ENCODE results near the gene LIMS2. TPM values are rescaled to one million over a fixed set of nuclear protein-coding genes. Genes with fewer than 3 reads are reported as not detected.

The LIMS2 gene
- total and polyA plus RNA-seq, 2 experiments from 2014 or later, result 1.6 to 3.5 TPM

DNA sequence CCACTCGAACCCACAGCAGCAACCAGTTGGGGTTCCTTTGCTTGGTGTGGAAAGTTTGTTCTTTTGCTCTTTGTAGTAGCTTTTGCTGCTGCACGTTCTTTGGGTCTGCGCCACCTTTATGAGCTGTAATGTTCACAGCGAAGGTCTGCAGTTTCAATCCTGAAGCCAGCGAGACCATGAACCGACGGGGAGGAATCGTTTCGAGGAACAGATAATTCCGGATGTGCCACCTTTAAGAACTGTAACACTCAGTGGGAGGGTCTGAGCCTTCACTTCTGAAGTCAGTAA lies 15.1 kb downstream of the LIMS2 start:
- TF ChIP-seq EZH2 (IDR thresholded peaks at IDR 0.05; ENCODE audit: low read depth, unreplicated experiment) (no peak), JUNB (IDR thresholded peaks at IDR 0.05; ENCODE audit: unreplicated experiment) (no peak), ZNF331 (CRISPR knock-in tag; IDR thresholded peaks at IDR 0.05; ENCODE audit: low read depth) (no peak), CTCF (conservative IDR thresholded peaks at IDR 0.05; ENCODE audit: low read depth in 2 of 2) (no peak), STAT1 (IDR thresholded peaks at IDR 0.05; ENCODE audit: unreplicated experiment) (no peak), ZNF114 (CRISPR knock-in tag; IDR thresholded peaks at IDR 0.05) (no peak), ZNF462 (CRISPR knock-in tag; IDR thresholded peaks at IDR 0.05) (no peak), NANOG (IDR thresholded peaks at IDR 0.05; ENCODE audit: borderline replicate concordance) (no peak), POLR2AphosphoS5 (IDR thresholded peaks at IDR 0.05; ENCODE audit: low read depth) (no peak), EZH2phosphoT487 (IDR thresholded peaks at IDR 0.05; ENCODE audit: unreplicated experiment) (no peak), ETS1 (IDR thresholded peaks at IDR 0.05) (no peak)
- TF ChIP-seq, protein P1, sequence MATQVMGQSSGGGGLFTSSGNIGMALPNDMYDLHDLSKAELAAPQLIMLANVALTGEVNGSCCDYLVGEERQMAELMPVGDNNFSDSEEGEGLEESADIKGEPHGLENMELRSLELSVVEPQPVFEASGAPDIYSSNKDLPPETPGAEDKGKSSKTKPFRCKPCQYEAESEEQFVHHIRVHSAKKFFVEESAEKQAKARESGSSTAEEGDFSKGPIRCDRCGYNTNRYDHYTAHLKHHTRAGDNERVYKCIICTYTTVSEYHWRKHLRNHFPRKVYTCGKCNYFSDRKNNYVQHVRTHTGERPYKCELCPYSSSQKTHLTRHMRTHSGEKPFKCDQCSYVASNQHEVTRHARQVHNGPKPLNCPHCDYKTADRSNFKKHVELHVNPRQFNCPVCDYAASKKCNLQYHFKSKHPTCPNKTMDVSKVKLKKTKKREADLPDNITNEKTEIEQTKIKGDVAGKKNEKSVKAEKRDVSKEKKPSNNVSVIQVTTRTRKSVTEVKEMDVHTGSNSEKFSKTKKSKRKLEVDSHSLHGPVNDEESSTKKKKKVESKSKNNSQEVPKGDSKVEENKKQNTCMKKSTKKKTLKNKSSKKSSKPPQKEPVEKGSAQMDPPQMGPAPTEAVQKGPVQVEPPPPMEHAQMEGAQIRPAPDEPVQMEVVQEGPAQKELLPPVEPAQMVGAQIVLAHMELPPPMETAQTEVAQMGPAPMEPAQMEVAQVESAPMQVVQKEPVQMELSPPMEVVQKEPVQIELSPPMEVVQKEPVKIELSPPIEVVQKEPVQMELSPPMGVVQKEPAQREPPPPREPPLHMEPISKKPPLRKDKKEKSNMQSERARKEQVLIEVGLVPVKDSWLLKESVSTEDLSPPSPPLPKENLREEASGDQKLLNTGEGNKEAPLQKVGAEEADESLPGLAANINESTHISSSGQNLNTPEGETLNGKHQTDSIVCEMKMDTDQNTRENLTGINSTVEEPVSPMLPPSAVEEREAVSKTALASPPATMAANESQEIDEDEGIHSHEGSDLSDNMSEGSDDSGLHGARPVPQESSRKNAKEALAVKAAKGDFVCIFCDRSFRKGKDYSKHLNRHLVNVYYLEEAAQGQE (IDR thresholded peaks at IDR 0.05; ENCODE audit: unreplicated experiment), result no peak
- no peak for DNase-seq (ENCODE audit: low spot score)
- Mint-ChIP-seq H3K9me3 (no peaks in the 10 kb centered on the region), H3K27ac (no peak overlapping the region), H3K27me3 (ENCODE audit: insufficient read depth, low read depth, poor library complexity) (peaks cover 26% of the 10 kb centered on the region), H3K4me1 (peaks cover 8% of the 10 kb centered on the region), H3K4me3 (no peak overlapping the region), H3K36me3 (ENCODE audit: low read depth) (no peaks in the 10 kb centered on the region; the same call in 2 of the 3 replicates)
- Histone ChIP-seq H3K27me3 (ENCODE audit: insufficient read depth) (peaks cover 26% of the 10 kb centered on the region), H3F3A (replicated peaks; ENCODE audit: low read depth) (no peaks in the 10 kb centered on the region), H3K4me3 (no peak overlapping the region), H3K36me3 (ENCODE audit: insufficient read depth) (no peaks in the 10 kb centered on the region), H3K79me2 (replicated peaks; ENCODE audit: insufficient read depth) (no peaks in the 10 kb centered on the region), H3K4me2 (no peak overlapping the region), H3K27ac (ENCODE audit: low read depth) (no peak overlapping the region), H3K4me1 (ENCODE audit: insufficient read depth) (no peaks in the 10 kb centered on the region), H3K9me2 (ENCODE audit: insufficient read depth) (no peaks in the 10 kb centered on the region), H4K20me1 (replicated peaks; ENCODE audit: insufficient read depth) (no peaks in the 10 kb centered on the region; the same call in 1 of the 2 replicates), H2AFZ (no peak overlapping the region)
- ATAC-seq, result no peak
